SK-N-SH (cell line): ENCODE measurements around the gene S100A2. TPM values are rescaled to one million over a fixed set of nuclear protein-coding genes. Genes with fewer than 3 reads are reported as not detected.

Experiments
- CTCF ChIA-PET: fragments of 300-600, 350-600 bp; formaldehyde crosslinking; extraction: SDS; loops from one replicate; lab custom pipeline; 2021; lab: Yijun Ruan, JAX
- POLR2A ChIA-PET: fragments of 350-600 bp; sonication (Branson Sonifier 250); formaldehyde crosslinking; extraction: SDS; loops from one replicate; lab custom pipeline; 2020; ENCODE audit warnings: antibody characterized with exemption, inconsistent platforms; lab: Yijun Ruan, JAX
- DNase-seq: peaks from one replicate; pipeline ENCODE4 v3.0.0; 2012
- H2AFZ ChIP-seq: fragments of 200-600 bp; sonication (generic); 2 replicates; pipeline ENCODE4 v1.8.1; 2016; ENCODE audit warnings: antibody characterized with exemption, mild to moderate bottlenecking, low read depth
- H3F3A ChIP-seq: fragments of 200-600 bp; sonication (generic); replicated peaks from 2 replicates; pipeline ENCODE3; 2016; ENCODE audit warnings: antibody characterized with exemption, mild to moderate bottlenecking; ENCODE audit not compliant: insufficient read depth
- H3K27ac ChIP-seq, 2 experiments: fragments of 200-500 bp in 1 of 2; fragments of 200-600 bp in 1 of 2; sonication (Bioruptor generic) in 1 of 2; sonication (generic), shearing (Covaris generic) in 1 of 2; 2 replicates each; pipeline versions ENCODE4 v1.5.1 to v1.6.1; 2014 to 2016; ENCODE audit warnings: low read depth in 2 of 2, inconsistent platforms in 1 of 2, low read length in 1 of 2, mild to moderate bottlenecking in 1 of 2, mixed read lengths in 1 of 2
- H3K27me3 ChIP-seq: fragments of 200-600 bp; sonication (generic), shearing (Covaris generic); 2 replicates; pipeline ENCODE4 v1.6.1; 2016; ENCODE audit warnings: mixed run types; ENCODE audit not compliant: insufficient read depth
- H3K36me3 ChIP-seq, 2 experiments: fragments of 200-500 bp in 1 of 2; fragments of 200-600 bp in 1 of 2; sonication (Bioruptor generic) in 1 of 2; sonication (generic) in 1 of 2; replicated peaks in 1 of 2; 2 replicates each; pipeline versions ENCODE3 to v1.5.1; 2014 to 2016; ENCODE audit warnings: low read length in 1 of 2, mild to moderate bottlenecking in 1 of 2; ENCODE audit not compliant: insufficient read depth in 2 of 2, control insufficient read depth in 1 of 2
- H3K4me1 ChIP-seq, 2 experiments: fragments of 200-500 bp in 1 of 2; fragments of 200-600 bp in 1 of 2; sonication (Bioruptor generic) in 1 of 2; sonication (generic), shearing (Covaris generic) in 1 of 2; 2 replicates each; pipeline versions ENCODE4 v1.5.1 to v1.6.1; 2014 to 2016; ENCODE audit warnings: low read depth in 1 of 2, low read length in 1 of 2, mixed run types in 1 of 2; ENCODE audit not compliant: insufficient read depth in 2 of 2, control insufficient read depth in 1 of 2
- H3K4me2 ChIP-seq: fragments of 200-600 bp; sonication (generic), shearing (Covaris generic); 2 replicates; pipeline ENCODE4 v1.6.1; 2017; ENCODE audit warnings: mixed run types
- H3K4me3 ChIP-seq, 2 experiments: fragments of 200-500 bp in 1 of 2; fragments of 200-600 bp in 1 of 2; sonication (Bioruptor generic) in 1 of 2; sonication (generic), shearing (Covaris generic) in 1 of 2; 2 replicates each; pipeline versions ENCODE4 v1.5.1 to v1.8.1; 2014 to 2016; ENCODE audit warnings: low read depth in 2 of 2, inconsistent platforms in 1 of 2, low read length in 1 of 2, mild to moderate bottlenecking in 1 of 2, mixed read lengths in 1 of 2, moderate library complexity in 1 of 2
- H3K79me2 ChIP-seq: fragments of 200-600 bp; sonication (generic); 2 replicates; pipeline ENCODE4 v1.8.1; 2017; ENCODE audit warnings: mild to moderate bottlenecking; ENCODE audit not compliant: insufficient read depth
- H3K9ac ChIP-seq: fragments of 200-600 bp; sonication (generic); 2 replicates; pipeline ENCODE4 v1.6.1; 2017; ENCODE audit warnings: mixed run types
- H3K9me2 ChIP-seq: fragments of 200-600 bp; sonication (generic); 2 replicates; pipeline ENCODE4 v1.6.1; 2017; ENCODE audit warnings: mixed run types
- H3K9me3 ChIP-seq: fragments of 200-600 bp; sonication (generic); 2 replicates; pipeline ENCODE4 v1.6.1; 2017; ENCODE audit warnings: mixed run types, mild to moderate bottlenecking, moderate library complexity
- H4K20me1 ChIP-seq: fragments of 200-600 bp; sonication (generic); 2 replicates; pipeline ENCODE4 v1.6.1; 2017; ENCODE audit warnings: mild to moderate bottlenecking, mixed run types; ENCODE audit not compliant: insufficient read depth
- EZH2phosphoT487 ChIP-seq: fragments of 200-600 bp; sonication (generic); IDR thresholded peaks from 2 replicates; pipeline ENCODE4 v1.6.1; 2017; ENCODE audit warnings: low read depth, mixed run types, mild to moderate bottlenecking, antibody characterized with exemption, moderate library complexity, borderline replicate concordance
- FOSL2 ChIP-seq: IDR thresholded peaks from 2 replicates; pipeline ENCODE4 v1.4.0; 2012; ENCODE audit warnings: low read depth, mild to moderate bottlenecking, moderate library complexity, borderline replicate concordance
- FOXM1 ChIP-seq: IDR thresholded peaks from 2 replicates; pipeline ENCODE4 v1.4.0; 2012; ENCODE audit warnings: low read depth, mild to moderate bottlenecking
- IRF3 ChIP-seq: fragments of 150-350 bp; IDR thresholded peaks from 2 replicates; pipeline ENCODE4 v1.6.1; 2016; ENCODE audit warnings: mild to moderate bottlenecking, low read depth, low read length
- MEF2A ChIP-seq: IDR thresholded peaks from 2 replicates; pipeline ENCODE4 v1.4.0; 2012; ENCODE audit warnings: low read depth, borderline replicate concordance
- MXI1 ChIP-seq: IDR thresholded peaks from 2 replicates; pipeline ENCODE4 v1.6.1; 2012; ENCODE audit warnings: mild to moderate bottlenecking, low read depth, low read length, improper control_type of control experiment
- PBX3 ChIP-seq: IDR thresholded peaks from 2 replicates; pipeline ENCODE4; 2012
- RAD21 ChIP-seq: IDR thresholded peaks from 2 replicates; pipeline ENCODE4 v1.6.1; 2012; ENCODE audit warnings: mild to moderate bottlenecking, low read length
- RFX5 ChIP-seq: IDR thresholded peaks from 2 replicates; pipeline ENCODE4 v1.6.1; 2012; ENCODE audit warnings: mild to moderate bottlenecking, improper control_type of control experiment, low read length
- TAF1 ChIP-seq: IDR thresholded peaks from 2 replicates; pipeline ENCODE4 v1.6.1; 2012; ENCODE audit warnings: low read depth, mild to moderate bottlenecking, low read length, moderate library complexity, borderline replicate concordance
- ZBTB33 ChIP-seq: IDR thresholded peaks from 2 replicates; pipeline ENCODE4 v1.4.0; 2012; ENCODE audit warnings: low read depth, borderline replicate concordance
- WGBS: methylation state at CpG from one replicate; pipeline ENCODE4 v1.1.6; 2017; ENCODE audit warnings: low lambda C conversion rate; 5-methylcytosine and 5-hydroxymethylcytosine counted together
- polyA plus RNA-seq, 3 experiments: library from polyadenylated mRNA; depleted of rRNA; stranded (reverse); fragments of >200 nt; gene quantifications; 2 replicates each; pipeline ENCODE4 v1.2.3, GENCODE V29; 2012

S100A2 gene
- polyA plus RNA-seq, 1 of the 3 experiments (the other 2 are of a cell fraction) = 31.4 TPM

GRCh38 chr1:153598309-153599172, 32.9 kb upstream of the S100A2 start:
- POLR2A ChIA-PET = no interaction called here
- peak overlapping the region in 1 of 2 experiments; percentile 34; a peak in 1 of 4 replicates for H3K27ac ChIP-seq
- no peak for DNase-seq

GRCh38 chr1:153597206-153597605, 31.6 kb upstream of the S100A2 start:
- POLR2A ChIA-PET = no interaction called here
- H3K27me3 ChIP-seq = no peaks in the 10 kb centered on the region
- no peaks in the 10 kb centered on the region for H3K9me2 ChIP-seq
- H3K79me2 ChIP-seq = no peaks in the 10 kb centered on the region
- H2AFZ ChIP-seq = no peak overlapping the region
- CTCF ChIA-PET = interaction anchor here (1.1 to 1.2 kb wide), 2 partner anchors 11 to 245 kb away, joined by 3 read pairs; no protein-coding TSS in a partner anchor
- TF ChIP-seq ZBTB33 (no peak), EZH2phosphoT487 (no peak), IRF3 (no peak), RAD21 (no peak), MXI1 (no peak), FOSL2 (peak; percentile 37; the same call in 1 of the 2 replicates)
- H3K27ac ChIP-seq = no peak overlapping the region
- H3K9ac ChIP-seq = no peak overlapping the region
- peaks cover 5% of the 10 kb centered on the region for H3F3A ChIP-seq
- H3K4me2 ChIP-seq = no peak overlapping the region
- no peaks in the 10 kb centered on the region for H3K36me3 ChIP-seq
- H4K20me1 ChIP-seq = no peaks in the 10 kb centered on the region
- H3K4me1 ChIP-seq = peaks cover 4 to 5% of the 10 kb centered on the region in 2 experiments; a peak in 1 of 4 replicates
- no peak overlapping the region for H3K4me3 ChIP-seq
- no peak for DNase-seq
- H3K9me3 ChIP-seq = no peaks in the 10 kb centered on the region
- 80% methylated on average over 6 of the region's 6 CpGs for WGBS

More at GRCh38 chr1:153598309-153599172, 32.9 kb upstream of the S100A2 start:
- H3K9me2 ChIP-seq = no peaks in the 10 kb centered on the region
- CTCF ChIA-PET = interaction anchor here (0.7 to 1.9 kb wide), 10 partner anchors 8 to 246 kb away, joined by 3 to 7 read pairs (median 3); no protein-coding TSS in a partner anchor
- peak; percentile 75; the same call in 1 of the 2 replicates for TF ChIP-seq RFX5
- no peak for TF ChIP-seq FOXM1
- no peak for TF ChIP-seq TAF1
- TF ChIP-seq MXI1 = no peak
- no peak for TF ChIP-seq MEF2A
- TF ChIP-seq PBX3 = no peak
- peak overlapping the region; percentile 58; the same call in 1 of the 2 replicates for H3K4me2 ChIP-seq
- H2AFZ ChIP-seq = 0 out of 2 replicates have a peak overlapping the region, but pooled peaks have one; percentile 37
- H3K36me3 ChIP-seq = no peaks in the 10 kb centered on the region
- H3K9ac ChIP-seq = no peak overlapping the region
- H4K20me1 ChIP-seq = no peaks in the 10 kb centered on the region
- H3F3A ChIP-seq = peaks cover 14% of the 10 kb centered on the region
- H3K4me3 ChIP-seq = no peak overlapping the region
- 85% methylated on average over 7 of the region's 7 CpGs for WGBS
- no peaks in the 10 kb centered on the region for H3K9me3 ChIP-seq
- no peaks in the 10 kb centered on the region for H3K27me3 ChIP-seq
- peaks cover 4 to 5% of the 10 kb centered on the region in 2 experiments; a peak in 1 of 4 replicates for H3K4me1 ChIP-seq
- H3K79me2 ChIP-seq = no peaks in the 10 kb centered on the region
